Urothelium cell line (cell line): ENCODE results near the gene SORBS1.
A peak's percentile ranks its signal among the peaks of the same experiment; 100 is the strongest.

Experiments used
- DNase-seq: peaks from one replicate; pipeline ENCODE4 v3.0.0; 2011; ENCODE audit warnings: low spot score, mixed read lengths
- FAIRE-seq: peaks from 2 replicates; lab custom pipeline; 2011; peaks lifted over from hg19 to GRCh38; lab: Jason Lieb, UNC

Gene SORBS1

GRCh38 chr10:95442341-95442740, 118.8 kb downstream of the SORBS1 start:
- no peak for FAIRE-seq

GRCh38 chr10:95441547-95441923, 119.6 kb downstream of the SORBS1 start:
- no peak for FAIRE-seq

More at GRCh38 chr10:95442341-95442740, 118.8 kb downstream of the SORBS1 start:
- no peak for DNase-seq

GRCh38 chr10:95440756-95441546, 120.2 kb downstream of the SORBS1 start:
- FAIRE-seq (no peak), DNase-seq (no peak)

More at GRCh38 chr10:95441547-95441923, 119.6 kb downstream of the SORBS1 start:
- DNase-seq: no peak

GRCh38 chr10:95440038-95440725, 121.0 kb downstream of the SORBS1 start:
- FAIRE-seq: no peak
- DNase-seq: no peak

- FAIRE-seq (no peak), DNase-seq (no peak)
Measured at GRCh38 chr10:95438781-95439180, 122.4 kb downstream of the SORBS1 start.

- DNase-seq (no peak), FAIRE-seq (no peak)
Measured at GRCh38 chr10:95437669-95438068, 123.5 kb downstream of the SORBS1 start.

- no peak for DNase-seq
- no peak for FAIRE-seq
Measured at GRCh38 chr10:95435548-95436279, 125.5 kb downstream of the SORBS1 start.

GRCh38 chr10:95434583-95434982, 126.6 kb downstream of the SORBS1 start:
- no peak for FAIRE-seq

GRCh38 chr10:95431900-95432342, 129.2 kb downstream of the SORBS1 start:
- DNase-seq: peak; percentile 19
- FAIRE-seq: no peak

More at GRCh38 chr10:95434583-95434982, 126.6 kb downstream of the SORBS1 start:
- no peak for DNase-seq

- peak; percentile 52 for FAIRE-seq
- peak; percentile 75 for DNase-seq
Measured at GRCh38 chr10:95430231-95430951, 130.8 kb downstream of the SORBS1 start.

- DNase-seq (no peak), FAIRE-seq (no peak)
Measured at GRCh38 chr10:95429639-95430038, 131.5 kb downstream of the SORBS1 start.

- FAIRE-seq (no peak), DNase-seq (no peak)
Measured at GRCh38 chr10:95428701-95429100, 132.5 kb downstream of the SORBS1 start.

GRCh38 chr10:95426482-95426881, 134.7 kb downstream of the SORBS1 start:
- DNase-seq (no peak), FAIRE-seq (no peak)

- DNase-seq (no peak), FAIRE-seq (no peak)
Measured at GRCh38 chr10:95425592-95426465, 135.3 kb downstream of the SORBS1 start.

GRCh38 chr10:95423164-95424005, 137.8 kb downstream of the SORBS1 start:
- FAIRE-seq (no peak), DNase-seq (no peak)

- no peak for FAIRE-seq
- DNase-seq: no peak
Measured at GRCh38 chr10:95422233-95422632, 138.9 kb downstream of the SORBS1 start.

GRCh38 chr10:95421782-95422181, 139.4 kb downstream of the SORBS1 start:
- FAIRE-seq (no peak), DNase-seq (no peak)

GRCh38 chr10:95419399-95419798, 141.8 kb downstream of the SORBS1 start:
- FAIRE-seq (no peak), DNase-seq (no peak)

GRCh38 chr10:95416973-95417372, 144.2 kb downstream of the SORBS1 start:
- FAIRE-seq: no peak
- DNase-seq: no peak
